GM06990 (cell line): ENCODE data around the gene SPDYE1.
"Not testable (repeated sequence)": the region's sequence is repeated elsewhere in the genome, so short reads cannot be mapped to it uniquely, and the experiment has no call there.

ENCODE experiments used
- DNase-seq: peaks from one replicate; pipeline ENCODE4 v3.0.0-alpha.2; 2011; ENCODE audit not compliant: insufficient read length; ENCODE audit errors: extremely low read depth
- H3K27me3 ChIP-seq: replicated peaks from 2 replicates; pipeline ENCODE4 v1.6.0; 2011; ENCODE audit warnings: low read length; ENCODE audit not compliant: control insufficient read depth, insufficient read depth
- H3K36me3 ChIP-seq: 2 replicates; pipeline ENCODE4 v1.5.1; 2011; ENCODE audit warnings: low read length; ENCODE audit not compliant: control insufficient read depth, insufficient read depth
- H3K4me3 ChIP-seq: replicated peaks from 2 replicates; pipeline ENCODE4 v1.5.1; 2011; ENCODE audit warnings: low read depth, mild to moderate bottlenecking, control low read depth, low read length
- TF ChIP-seq, protein P1 (sequence below): IDR thresholded peaks from 2 replicates; pipeline ENCODE4 v1.5.1; 2011; ENCODE audit warnings: low read length, control low read depth, mild to moderate bottlenecking, inconsistent platforms; ENCODE audit not compliant: insufficient read depth, poor library complexity, severe bottlenecking

Gene SPDYE1

DNA sequence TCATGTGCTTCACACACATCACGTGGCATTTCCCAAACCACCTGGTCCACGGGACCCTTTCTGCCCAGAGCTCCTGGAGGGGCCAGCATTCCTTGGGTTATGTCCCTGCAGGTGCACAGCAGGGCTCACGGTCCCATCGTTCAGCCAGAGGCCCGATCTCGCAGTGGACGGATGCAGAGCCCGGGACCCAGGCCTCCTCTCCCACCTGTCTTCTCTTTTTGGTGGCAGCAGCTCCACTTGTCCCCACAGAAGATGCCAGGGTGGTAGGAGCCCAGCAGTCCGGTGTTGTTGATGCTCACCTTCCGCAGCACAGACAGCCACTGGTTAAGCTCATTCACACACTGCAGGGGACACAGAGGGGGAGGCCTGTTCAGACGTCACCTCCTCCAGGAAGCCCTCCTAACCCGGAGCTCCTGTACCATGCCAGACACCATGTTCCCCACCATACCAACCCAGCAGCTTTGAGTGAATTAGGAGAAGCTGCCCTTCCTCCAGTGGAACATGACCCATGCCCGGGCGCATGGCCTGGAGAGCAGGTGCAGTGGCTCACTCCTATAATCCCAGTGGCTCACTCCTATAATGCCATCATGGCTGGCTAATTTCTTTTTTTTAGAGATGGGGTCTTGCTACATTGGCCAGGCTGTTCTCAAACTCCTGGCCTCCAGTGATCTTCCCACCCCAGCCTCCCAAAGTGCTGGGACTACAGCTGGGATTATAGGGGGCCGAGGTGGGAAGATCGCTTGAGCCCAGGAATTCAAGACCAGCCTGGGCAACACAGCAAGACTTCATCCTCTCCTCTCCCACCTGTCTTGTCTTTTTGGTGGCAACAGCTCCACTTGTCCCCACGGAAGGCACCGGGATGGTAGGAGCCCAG is 36.5 kb downstream of the SPDYE1 start:
- not testable (repeated sequence) for H3K4me3 ChIP-seq, H3K27me3 ChIP-seq, DNase-seq, H3K36me3 ChIP-seq

DNA sequence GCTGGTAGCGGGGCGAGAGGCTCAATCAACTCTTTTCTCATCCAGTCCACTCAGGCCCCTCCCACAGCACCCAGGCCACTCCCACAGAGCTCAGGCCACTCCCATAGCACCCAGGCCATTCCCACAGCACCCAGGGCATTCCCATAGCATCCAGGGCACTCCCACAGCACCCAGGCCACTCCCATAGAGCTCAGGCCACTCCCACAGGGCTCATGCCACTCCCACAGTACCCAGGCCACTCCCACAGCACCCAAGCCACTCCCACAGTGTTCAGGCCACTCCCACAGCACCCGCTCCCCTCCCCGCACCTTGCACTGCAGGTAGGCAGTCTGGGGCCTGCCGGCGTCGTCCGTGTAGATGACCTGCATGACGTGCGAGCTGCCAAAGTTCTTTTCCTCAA is 38.7 kb downstream of the SPDYE1 start:
- not testable (repeated sequence) for DNase-seq, H3K4me3 ChIP-seq, H3K27me3 ChIP-seq, H3K36me3 ChIP-seq

DNA sequence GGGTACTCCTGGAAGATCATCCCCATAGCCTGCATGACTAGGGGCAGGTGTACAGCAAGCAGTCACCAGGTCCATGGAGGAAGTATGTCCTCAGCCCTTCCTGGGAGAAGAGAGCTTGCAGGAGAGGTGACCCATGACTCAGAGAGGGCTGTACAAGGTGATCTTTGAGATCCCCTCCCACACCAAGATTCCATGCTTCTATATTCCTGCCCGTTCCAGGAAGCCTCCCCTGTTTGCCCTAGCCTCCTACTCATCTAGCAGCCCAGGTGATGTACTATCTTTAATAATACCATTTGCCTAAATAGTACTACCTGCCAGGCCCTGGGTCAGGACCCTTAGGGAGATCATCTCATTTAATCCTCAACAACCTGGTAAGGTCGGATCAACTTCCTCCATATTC is 40.3 kb downstream of the SPDYE1 start:
- not testable (repeated sequence) for H3K4me3 ChIP-seq, H3K36me3 ChIP-seq, DNase-seq, H3K27me3 ChIP-seq

DNA sequence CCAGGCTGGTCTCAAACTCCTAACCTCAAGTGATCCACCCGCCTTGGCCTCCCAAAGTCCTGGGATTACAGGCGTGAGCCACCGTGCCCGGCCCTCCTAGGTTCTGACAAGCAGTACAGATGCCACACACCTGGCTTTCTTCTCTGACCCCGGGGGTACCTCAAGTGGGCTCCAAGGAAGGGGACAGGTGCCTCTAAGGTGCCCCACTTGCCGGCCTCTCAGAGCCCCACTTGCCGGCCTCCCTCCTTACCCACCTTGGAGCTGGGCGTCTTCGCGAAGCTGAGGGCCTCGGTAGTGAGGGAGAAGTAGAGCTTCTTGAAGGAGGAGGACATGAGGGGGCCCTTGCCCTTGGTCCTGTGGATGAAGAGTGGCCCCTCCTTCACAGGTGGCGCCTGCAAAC is 40.9 kb downstream of the SPDYE1 start:
- not testable (repeated sequence) for H3K27me3 ChIP-seq, DNase-seq, H3K36me3 ChIP-seq, H3K4me3 ChIP-seq

DNA sequence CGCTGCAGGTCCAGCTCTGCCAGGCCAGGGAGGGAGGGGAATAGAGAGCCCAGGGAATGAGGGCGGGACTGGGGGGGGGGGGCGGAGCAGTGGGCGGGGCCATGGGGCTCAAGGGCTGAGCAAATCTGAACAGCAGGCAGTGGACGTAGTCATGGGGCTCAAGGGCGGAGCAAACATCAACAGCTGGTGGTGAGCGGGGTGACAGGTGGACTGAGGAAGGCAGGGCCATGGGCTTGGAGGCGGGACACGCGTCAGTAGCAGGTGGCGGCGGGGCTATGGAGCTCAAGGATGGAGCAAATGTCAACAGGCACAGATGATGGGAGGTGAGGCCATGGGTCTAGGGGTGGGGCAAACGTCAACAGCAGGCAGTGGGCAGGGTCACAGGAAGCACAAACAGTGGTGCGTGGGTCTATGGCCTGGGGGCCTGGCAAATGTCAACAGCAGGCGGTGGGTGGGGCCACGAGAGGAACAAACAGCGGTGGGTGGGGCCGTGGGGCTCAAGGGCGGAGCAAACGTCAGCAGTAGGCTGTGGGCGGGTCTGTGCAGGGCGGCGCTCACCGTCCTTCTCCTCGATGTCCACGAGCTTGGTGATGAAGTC is 41.4 kb downstream of the SPDYE1 start:
- peak; percentile 84 for DNase-seq
- not testable (repeated sequence) for H3K27me3 ChIP-seq, H3K36me3 ChIP-seq
- peak overlapping the region; percentile 35 for H3K4me3 ChIP-seq

DNA sequence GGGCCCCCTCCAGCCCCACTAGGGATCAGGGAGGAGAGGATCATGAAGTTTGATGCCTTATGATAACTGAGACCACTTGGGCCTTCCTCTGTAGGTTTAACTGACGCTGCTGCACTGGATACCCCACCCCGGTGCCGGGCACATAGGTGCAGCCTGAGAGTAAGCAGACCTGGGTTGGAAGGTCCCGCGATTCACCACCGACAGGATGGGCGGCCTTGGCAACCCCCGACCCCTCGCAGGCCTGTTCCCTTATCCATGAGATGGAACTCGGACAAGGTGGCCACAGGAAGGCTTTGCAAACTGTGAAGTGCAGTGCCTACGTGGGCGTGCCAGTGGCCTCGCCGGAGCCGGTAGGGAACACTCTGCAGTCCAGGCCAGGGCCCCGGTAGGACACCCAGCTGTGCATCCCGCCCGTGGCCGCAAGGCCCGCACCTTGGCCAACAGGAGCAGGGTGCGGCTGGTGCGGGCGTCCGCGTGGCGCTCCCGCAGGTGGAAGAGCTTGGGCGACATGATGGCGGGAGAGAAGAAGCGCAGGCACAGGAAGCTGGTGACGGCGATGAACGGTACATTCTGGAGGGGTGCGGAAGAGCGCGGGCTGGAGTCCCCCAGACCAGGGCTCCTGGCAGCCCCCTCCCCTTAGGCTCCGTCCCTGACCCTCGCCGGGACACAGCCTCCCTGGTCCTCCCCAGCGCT is 42.2 kb downstream of the SPDYE1 start:
- H3K27me3 ChIP-seq, DNase-seq, H3K36me3 ChIP-seq: not testable (repeated sequence)
- peak overlapping the region; percentile 38 for H3K4me3 ChIP-seq

DNA sequence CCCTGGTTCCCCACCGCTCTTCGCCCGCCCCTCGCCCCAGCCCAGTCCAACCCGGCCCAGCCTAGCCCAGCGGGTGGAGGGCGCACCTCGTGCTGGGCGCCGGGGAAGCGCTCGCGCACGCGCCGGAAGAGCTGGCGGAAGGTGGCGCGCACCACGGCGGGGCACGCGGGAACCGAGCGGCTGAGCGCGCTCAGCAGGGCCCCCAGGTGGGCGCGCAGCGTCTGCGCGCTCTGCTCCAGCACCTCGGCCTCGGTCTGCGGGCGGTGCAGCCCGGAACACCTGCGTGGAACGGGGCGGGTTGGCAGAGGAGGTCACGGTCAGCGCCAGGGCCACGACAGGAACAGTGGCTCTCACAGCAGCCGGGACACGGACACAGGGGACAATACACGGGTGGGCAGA is 42.8 kb downstream of the SPDYE1 start:
- peak overlapping the region; percentile 52 for H3K4me3 ChIP-seq
- peak; percentile 76 for DNase-seq
- TF ChIP-seq, protein P1, sequence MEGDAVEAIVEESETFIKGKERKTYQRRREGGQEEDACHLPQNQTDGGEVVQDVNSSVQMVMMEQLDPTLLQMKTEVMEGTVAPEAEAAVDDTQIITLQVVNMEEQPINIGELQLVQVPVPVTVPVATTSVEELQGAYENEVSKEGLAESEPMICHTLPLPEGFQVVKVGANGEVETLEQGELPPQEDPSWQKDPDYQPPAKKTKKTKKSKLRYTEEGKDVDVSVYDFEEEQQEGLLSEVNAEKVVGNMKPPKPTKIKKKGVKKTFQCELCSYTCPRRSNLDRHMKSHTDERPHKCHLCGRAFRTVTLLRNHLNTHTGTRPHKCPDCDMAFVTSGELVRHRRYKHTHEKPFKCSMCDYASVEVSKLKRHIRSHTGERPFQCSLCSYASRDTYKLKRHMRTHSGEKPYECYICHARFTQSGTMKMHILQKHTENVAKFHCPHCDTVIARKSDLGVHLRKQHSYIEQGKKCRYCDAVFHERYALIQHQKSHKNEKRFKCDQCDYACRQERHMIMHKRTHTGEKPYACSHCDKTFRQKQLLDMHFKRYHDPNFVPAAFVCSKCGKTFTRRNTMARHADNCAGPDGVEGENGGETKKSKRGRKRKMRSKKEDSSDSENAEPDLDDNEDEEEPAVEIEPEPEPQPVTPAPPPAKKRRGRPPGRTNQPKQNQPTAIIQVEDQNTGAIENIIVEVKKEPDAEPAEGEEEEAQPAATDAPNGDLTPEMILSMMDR, result peak; percentile 11
- H3K27me3 ChIP-seq, H3K36me3 ChIP-seq: not testable (repeated sequence)

DNA sequence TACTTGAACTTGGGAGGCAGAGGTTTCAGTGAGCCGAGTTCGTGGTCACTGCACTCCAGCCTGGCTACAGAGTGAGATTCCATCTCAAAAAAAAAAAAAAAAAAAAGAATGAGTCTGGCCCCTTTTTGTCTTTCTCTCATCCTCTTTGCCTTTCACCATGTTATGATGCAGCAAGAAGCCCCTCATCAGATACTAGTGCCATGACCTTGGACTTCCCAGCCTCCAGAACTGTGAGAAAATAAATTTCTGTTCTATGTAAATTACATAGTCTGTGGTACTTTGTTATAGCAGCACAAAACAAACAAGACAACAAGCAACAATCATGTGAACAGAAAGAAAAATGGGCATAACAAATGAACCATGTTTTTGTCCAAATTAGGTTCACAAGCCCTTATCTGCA is 44.5 kb downstream of the SPDYE1 start:
- no peak for DNase-seq
- TF ChIP-seq, protein P1, result no peak
- Histone ChIP-seq H3K4me3 (no peak overlapping the region), H3K27me3 (no peaks in the 10 kb centered on the region), H3K36me3 (peaks cover under 1% of the 10 kb centered on the region; the same call in 1 of the 2 replicates)
